Upper lobe of left lung (tissue), 4 donors: Measurements from ENCODE around the gene GNG11.

Experiments
- EP300 ChIP-seq, 4 donors: sonication (generic); formaldehyde crosslinking; IDR thresholded peaks; one replicate each; pipeline ENCODE4 v1.5.1; 2017; ENCODE audit warnings: antibody characterized with exemption in 4 of 4, control low read depth in 2 of 4
- POLR2A ChIP-seq, 4 donors: fragments of 450-650 bp; IDR thresholded peaks; one replicate each; pipeline ENCODE4 v1.5.1; 2016 to 2017; ENCODE audit warnings: antibody characterized with exemption in 4 of 4, mild to moderate bottlenecking in 2 of 4
- TF ChIP-seq, protein P1 (sequence below), 6 experiments: fragments of 450-650 bp in 4 of 6; fragments of 200-600 bp in 2 of 6; sonication (generic) in 2 of 6; IDR thresholded peaks; one replicate each; pipeline ENCODE4 v1.5.1; 2016 to 2019; ENCODE audit warnings: antibody characterized with exemption in 6 of 6

- TF ChIP-seq, protein P1, sequence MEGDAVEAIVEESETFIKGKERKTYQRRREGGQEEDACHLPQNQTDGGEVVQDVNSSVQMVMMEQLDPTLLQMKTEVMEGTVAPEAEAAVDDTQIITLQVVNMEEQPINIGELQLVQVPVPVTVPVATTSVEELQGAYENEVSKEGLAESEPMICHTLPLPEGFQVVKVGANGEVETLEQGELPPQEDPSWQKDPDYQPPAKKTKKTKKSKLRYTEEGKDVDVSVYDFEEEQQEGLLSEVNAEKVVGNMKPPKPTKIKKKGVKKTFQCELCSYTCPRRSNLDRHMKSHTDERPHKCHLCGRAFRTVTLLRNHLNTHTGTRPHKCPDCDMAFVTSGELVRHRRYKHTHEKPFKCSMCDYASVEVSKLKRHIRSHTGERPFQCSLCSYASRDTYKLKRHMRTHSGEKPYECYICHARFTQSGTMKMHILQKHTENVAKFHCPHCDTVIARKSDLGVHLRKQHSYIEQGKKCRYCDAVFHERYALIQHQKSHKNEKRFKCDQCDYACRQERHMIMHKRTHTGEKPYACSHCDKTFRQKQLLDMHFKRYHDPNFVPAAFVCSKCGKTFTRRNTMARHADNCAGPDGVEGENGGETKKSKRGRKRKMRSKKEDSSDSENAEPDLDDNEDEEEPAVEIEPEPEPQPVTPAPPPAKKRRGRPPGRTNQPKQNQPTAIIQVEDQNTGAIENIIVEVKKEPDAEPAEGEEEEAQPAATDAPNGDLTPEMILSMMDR (IDR thresholded peaks at IDR 0.05): no peak
- TF ChIP-seq EP300 (IDR thresholded peaks at IDR 0.05): no peak
- no peak for TF ChIP-seq POLR2A (IDR thresholded peaks at IDR 0.05)
These were observed 13.6 kb downstream of the GNG11 start for GRCh38 chr7:93935102-93935501.
